ENCODE measurements around the gene CRYBG2. TPM values are rescaled to one million over a fixed set of nuclear protein-coding genes. Genes with fewer than 3 reads are reported as not detected.
A peak's percentile ranks its signal among the peaks of the same experiment; 100 is the strongest.

Gene CRYBG2
- total RNA-seq, 4 donors from 2014 or later, result not detected

- in situ Hi-C loops (cut with MboI; ENCODE audit: low sequenced_read_pairs in 4 of 4) (loop anchor here in 2 of 4 donors (5.0 kb wide), 1 partner anchor 43 kb away; no protein-coding TSS in a partner anchor), intact Hi-C loops (cut with DNase I; ENCODE audit: low total_unique reads) (loop anchor here (5.0 kb wide), 1 partner anchor 97 kb away; no protein-coding TSS in a partner anchor)
- Histone ChIP-seq H3K4me3 (peak overlapping the region; percentile 75 to 84 (median 78)), H3K27ac (peak overlapping the region; percentile 89 to 98 (median 93)), H3K9me3 (no peaks in the 10 kb centered on the region), H3K36me3 (peaks cover 0 to 26% of the 10 kb centered on the region in 2 donors), H3K27me3 (no peaks in the 10 kb centered on the region), H3K4me1 (peaks cover 49 to 67% of the 10 kb centered on the region in 2 donors)
- DNase-seq (peak in 1 of 2 donors; percentile 75), ATAC-seq (peak; percentile 32 to 35)
- TF ChIP-seq POLR2A (IDR thresholded peaks at IDR 0.05) (peak; percentile 45 to 52), CTCF (IDR thresholded peaks at IDR 0.05 in 4 of 5, conservative IDR thresholded peaks at IDR 0.05 in 1 of 5) (no peak)
These were observed 75.0 kb downstream of the CRYBG2 start for GRCh38 chr1:26278724-26279455.

GRCh38 chr1:26278303-26278702 is 75.6 kb downstream of the CRYBG2 start:
- DNase-seq (peak in 1 of 2 donors; percentile 46), ATAC-seq (no peak)
- in situ Hi-C loops (cut with MboI; ENCODE audit: low sequenced_read_pairs in 4 of 4) (loop anchor here in 2 of 4 donors (5.0 kb wide), 1 partner anchor 44 kb away; no protein-coding TSS in a partner anchor), intact Hi-C loops (cut with DNase I; ENCODE audit: low total_unique reads) (loop anchor here (5.0 kb wide), 1 partner anchor 96 kb away; no protein-coding TSS in a partner anchor)
- no peak overlapping the region for H3K4me3 ChIP-seq
- no peak for TF ChIP-seq POLR2A (IDR thresholded peaks at IDR 0.05)
- TF ChIP-seq CTCF (IDR thresholded peaks at IDR 0.05 in 4 of 5, conservative IDR thresholded peaks at IDR 0.05 in 1 of 5), result no peak
- peaks cover 0 to 26% of the 10 kb centered on the region in 2 donors for H3K36me3 ChIP-seq
- H3K27ac ChIP-seq, result peak overlapping the region; percentile 89 to 98 (median 93)
- no peaks in the 10 kb centered on the region for H3K9me3 ChIP-seq
- peaks cover 49 to 67% of the 10 kb centered on the region in 2 donors for H3K4me1 ChIP-seq
- no peaks in the 10 kb centered on the region for H3K27me3 ChIP-seq

GRCh38 chr1:26277719-26278118 is 76.2 kb downstream of the CRYBG2 start:
- intact Hi-C loops (cut with DNase I; ENCODE audit: low total_unique reads), result loop anchor here (5.0 kb wide), 1 partner anchor 95 kb away; no protein-coding TSS in a partner anchor
- in situ Hi-C loops (cut with MboI; ENCODE audit: low sequenced_read_pairs in 4 of 4), result loop anchor here in 2 of 4 donors (5.0 kb wide), 1 partner anchor 45 kb away; no protein-coding TSS in a partner anchor
- peak overlapping the region; percentile 89 to 98 (median 93) for H3K27ac ChIP-seq

GRCh38 chr1:26277261-26277661 is 76.7 kb downstream of the CRYBG2 start:
- DNase-seq (no peak), ATAC-seq (no peak)
- in situ Hi-C loops (cut with MboI; ENCODE audit: low sequenced_read_pairs in 4 of 4), result loop anchor here in 2 of 4 donors (5.0 kb wide), 1 partner anchor 45 kb away; no protein-coding TSS in a partner anchor
- peaks cover 49 to 67% of the 10 kb centered on the region in 2 donors for H3K4me1 ChIP-seq
- H3K9me3 ChIP-seq, result no peaks in the 10 kb centered on the region
- no peaks in the 10 kb centered on the region for H3K27me3 ChIP-seq
- H3K36me3 ChIP-seq, result peaks cover 0 to 26% of the 10 kb centered on the region in 2 donors
- peak overlapping the region; percentile 89 to 98 (median 93) for H3K27ac ChIP-seq
- no peak for TF ChIP-seq CTCF (IDR thresholded peaks at IDR 0.05 in 4 of 5, conservative IDR thresholded peaks at IDR 0.05 in 1 of 5)
- TF ChIP-seq POLR2A (IDR thresholded peaks at IDR 0.05), result no peak
- intact Hi-C loops (cut with DNase I; ENCODE audit: low total_unique reads), result loop anchor here (5.0 kb wide), 1 partner anchor 95 kb away; no protein-coding TSS in a partner anchor
- H3K4me3 ChIP-seq, result no peak overlapping the region

More at GRCh38 chr1:26277719-26278118, 76.2 kb downstream of the CRYBG2 start:
- Histone ChIP-seq H3K36me3 (peaks cover 0 to 26% of the 10 kb centered on the region in 2 donors), H3K4me3 (no peak overlapping the region), H3K27me3 (no peaks in the 10 kb centered on the region), H3K9me3 (no peaks in the 10 kb centered on the region), H3K4me1 (peaks cover 49 to 67% of the 10 kb centered on the region in 2 donors)
- DNase-seq (no peak), ATAC-seq (no peak)
- TF ChIP-seq CTCF (IDR thresholded peaks at IDR 0.05 in 4 of 5, conservative IDR thresholded peaks at IDR 0.05 in 1 of 5), result no peak
- TF ChIP-seq POLR2A (IDR thresholded peaks at IDR 0.05), result no peak

All from gastrocnemius medialis (tissue), 4 donors.